Glutamatergic neuron (in vitro differentiated cells): Measurements from ENCODE around the gene PIK3R3. TPM values are rescaled to one million over a fixed set of nuclear protein-coding genes. Genes with fewer than 3 reads are reported as not detected.

ENCODE experiments used
- DNase-seq: peaks from one replicate; pipeline ENCODE4 v3.0.0; 2022
- H3K27ac Mint-ChIP-seq: one replicate; pipeline ENCODE4 v1.8.0; 2020; ENCODE audit warnings: mild to moderate bottlenecking, mixed read lengths, inconsistent platforms; ENCODE audit not compliant: unreplicated experiment
- H3K27me3 Mint-ChIP-seq: one replicate; pipeline ENCODE4 v1.8.0; 2020; ENCODE audit warnings: mild to moderate bottlenecking, moderate library complexity, mixed read lengths, inconsistent platforms; ENCODE audit not compliant: unreplicated experiment
- H3K36me3 Mint-ChIP-seq: one replicate; pipeline ENCODE4 v1.8.0; 2020; ENCODE audit warnings: mild to moderate bottlenecking, mixed read lengths, inconsistent platforms; ENCODE audit not compliant: unreplicated experiment
- H3K4me1 Mint-ChIP-seq: one replicate; pipeline ENCODE4 v1.8.0; 2020; ENCODE audit warnings: mild to moderate bottlenecking, low read depth, mixed read lengths, inconsistent platforms; ENCODE audit not compliant: unreplicated experiment
- H3K4me3 Mint-ChIP-seq: one replicate; pipeline ENCODE4 v1.8.0; 2020; ENCODE audit warnings: mild to moderate bottlenecking, mixed read lengths, inconsistent platforms; ENCODE audit not compliant: unreplicated experiment
- H3K9me3 Mint-ChIP-seq: one replicate; pipeline ENCODE4 v1.8.0; 2020; ENCODE audit warnings: mild to moderate bottlenecking, moderate library complexity, mixed read lengths, inconsistent platforms; ENCODE audit not compliant: unreplicated experiment
- CTCF ChIP-seq: fragments of 200-600 bp; sonication (generic); IDR thresholded peaks from one replicate; pipeline ENCODE4 v1.5.0; 2021; ENCODE audit not compliant: partially characterized antibody, unreplicated experiment
- long read RNA-seq: library from polyadenylated mRNA; unstranded; transcript quantifications from one replicate; pipeline ENCODE4 v2.0.0, GENCODE V29; 2020; ENCODE audit not compliant: unreplicated experiment
- total RNA-seq: library from RNA; stranded (reverse); fragmentation: NEBNext Ultra II Directional; extraction: Animal tissue kit (Norgen Biotek cat#: 25700); gene quantifications from one replicate; pipeline ENCODE4 v1.2.1, GENCODE V29; 2021; ENCODE audit not compliant: unreplicated experiment

PIK3R3 gene
- total RNA-seq: 156 TPM
- long read RNA-seq, full-length matches to known transcripts: 9 of 36 reads
- long read RNA-seq, partial matches to known transcripts: 17 of 36 reads
- long read RNA-seq, other reads (novel, unspliced or antisense): 10 of 36 reads

- Mint-ChIP-seq H3K4me1 (peaks cover 15% of the 10 kb centered on the region), H3K36me3 (no peaks in the 10 kb centered on the region), H3K9me3 (peaks cover 21% of the 10 kb centered on the region), H3K27ac (peak within 1 kb of the TSS; percentile 100), H3K4me3 (peak within 1 kb of the TSS; percentile 95), H3K27me3 (peaks cover 25% of the 10 kb centered on the region)
- no peak for TF ChIP-seq CTCF
- peak; percentile 97 for DNase-seq
Observed at GRCh38 chr1:46132529-46133180, at the start of gene PIK3R3. TSS of gene PIK3R3 (minus strand) at chr1:46132629. CDS start at chr1:46131952, 677 bp downstream.

GRCh38 chr1:46181343-46182260, 49.2 kb upstream of the PIK3R3 start:
- H3K4me3 Mint-ChIP-seq: peak overlapping the region; percentile 16
- H3K36me3 Mint-ChIP-seq: no peaks in the 10 kb centered on the region
- peaks cover 8% of the 10 kb centered on the region for H3K4me1 Mint-ChIP-seq
- peak overlapping the region; percentile 38 for H3K27ac Mint-ChIP-seq
- no peak for TF ChIP-seq CTCF
- DNase-seq: no peak
- peaks cover 4% of the 10 kb centered on the region for H3K9me3 Mint-ChIP-seq
- H3K27me3 Mint-ChIP-seq: peaks cover 3% of the 10 kb centered on the region

- Mint-ChIP-seq H3K4me1 (peaks cover 8% of the 10 kb centered on the region), H3K4me3 (no peak overlapping the region), H3K27ac (no peak overlapping the region), H3K36me3 (no peaks in the 10 kb centered on the region), H3K9me3 (peaks cover 4% of the 10 kb centered on the region), H3K27me3 (peaks cover 3% of the 10 kb centered on the region)
- no peak for TF ChIP-seq CTCF
- DNase-seq: peak; percentile 80
Observed at GRCh38 chr1:46180082-46180616, 47.7 kb upstream of the PIK3R3 start.

- TF ChIP-seq CTCF: peak; percentile 72
- H3K4me3 Mint-ChIP-seq: no peak overlapping the region
- H3K27ac Mint-ChIP-seq: no peak overlapping the region
- H3K4me1 Mint-ChIP-seq: peaks cover 8% of the 10 kb centered on the region
- DNase-seq: peak; percentile 80
- H3K36me3 Mint-ChIP-seq: no peaks in the 10 kb centered on the region
- peaks cover 3% of the 10 kb centered on the region for H3K27me3 Mint-ChIP-seq
- H3K9me3 Mint-ChIP-seq: peaks cover 4% of the 10 kb centered on the region
Observed at GRCh38 chr1:46179138-46180081, 47.0 kb upstream of the PIK3R3 start.
